Embryonic facial prominence (tissue), 1 donor: Measurements from ENCODE around the gene SIGLEC10.

Experiments used
- DNase-seq: peaks from one replicate; pipeline ENCODE4 v3.0.0-alpha.2; 2016; ENCODE audit errors: extremely low spot score

SIGLEC10 gene

GRCh38 chr19:51366389-51367254 is 50.8 kb downstream of the SIGLEC10 start:
- DNase-seq = peak; percentile 95

- DNase-seq = no peak
These were observed 51.5 kb downstream of the SIGLEC10 start, which contains the start of gene ETFB for GRCh38 chr19:51365965-51366388. TSS of gene ETFB (minus strand) at chr19:51366388. CDS start at chr19:51366326, 62 bp downstream.

GRCh38 chr19:51365211-51365964 is 52.1 kb downstream of the SIGLEC10 start:
- DNase-seq = no peak

DNA sequence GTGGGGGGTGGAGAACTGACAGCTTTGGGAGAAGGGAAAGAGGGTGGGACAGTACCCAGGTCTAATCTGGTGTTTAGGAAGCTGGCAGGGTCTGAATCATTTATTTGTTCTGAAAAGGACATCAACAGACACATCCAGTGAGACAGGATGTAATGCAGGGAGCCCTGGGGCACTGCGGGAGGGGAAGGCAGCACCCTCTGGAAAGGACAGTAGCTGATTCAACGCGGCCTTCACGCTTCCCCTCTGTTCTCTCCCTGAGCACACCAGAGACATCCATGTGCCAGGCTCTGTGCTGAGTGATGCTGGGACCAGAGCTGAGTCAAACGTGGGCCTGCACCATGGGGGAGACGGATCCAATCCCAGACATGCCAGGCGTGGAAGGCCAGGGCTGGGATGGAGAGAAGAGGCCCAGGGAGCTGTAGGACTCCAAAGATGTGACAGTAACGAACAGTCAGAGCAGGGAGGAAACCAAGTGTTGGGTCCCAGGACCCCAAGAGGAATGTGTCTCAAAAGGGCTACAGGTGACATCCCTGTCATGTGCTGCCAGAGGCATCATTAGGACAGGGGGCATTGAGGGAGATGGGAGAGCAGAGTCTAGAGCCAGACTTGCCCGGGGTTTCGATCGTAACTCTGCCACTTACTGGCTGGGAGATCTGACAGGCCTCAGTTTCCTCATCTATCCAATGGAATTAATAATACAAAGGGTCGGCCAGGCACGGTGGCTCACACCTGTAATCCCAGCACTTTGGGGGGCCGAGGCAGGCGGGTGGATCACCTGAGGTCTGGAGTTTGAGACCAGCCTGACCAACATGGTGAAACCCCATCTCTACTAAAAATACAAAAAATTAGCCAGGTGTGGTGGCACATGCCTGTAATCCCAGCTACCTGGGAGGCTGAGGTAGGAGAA is 53.0 kb downstream of the SIGLEC10 start:
- no peak for DNase-seq

DNA sequence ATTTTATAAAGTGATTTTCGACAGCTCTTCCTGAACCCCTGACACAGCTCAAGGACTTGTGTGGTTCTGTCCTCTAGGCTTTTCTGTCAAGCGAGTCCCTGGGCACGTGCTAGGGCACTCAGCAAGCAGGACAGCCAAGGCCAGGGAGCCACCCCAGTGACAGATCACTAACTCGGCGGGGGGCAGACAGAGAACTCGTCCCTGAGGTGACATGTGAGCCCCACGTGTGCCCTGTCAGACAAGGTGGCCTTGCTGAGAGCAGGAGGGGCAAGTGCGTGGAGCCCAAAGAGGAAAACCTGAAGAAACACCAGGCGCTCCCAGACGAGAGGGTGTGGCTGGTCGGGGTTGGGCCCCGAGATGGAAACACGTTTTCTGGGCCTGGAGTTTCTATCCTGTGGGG is 56.2 kb downstream of the SIGLEC10 start:
- no peak for DNase-seq
